K562 (cell line): ENCODE measurements around the gene CD55. TPM values are rescaled to one million over a fixed set of nuclear protein-coding genes. Genes with fewer than 3 reads are reported as not detected.

Experiments
- BCL6 ChIP-seq: fragments of 250-450 bp; sonication (Bioruptor Pico); IDR thresholded peaks from 2 replicates; pipeline ENCODE4 v1.4.0; 2020
- CHAMP1 ChIP-seq: fragments of 450-650 bp; IDR thresholded peaks from 2 replicates; pipeline ENCODE4 v1.6.1; 2016; ENCODE audit warnings: mild to moderate bottlenecking
- COPS2 ChIP-seq: fragments of 450-650 bp; conservative IDR thresholded peaks from 2 replicates; pipeline ENCODE4 v1.6.1; 2016; ENCODE audit warnings: mild to moderate bottlenecking, moderate library complexity
- E2F8 ChIP-seq: fragments of 450-650 bp; IDR thresholded peaks from 2 replicates; pipeline ENCODE4 v1.7.1; 2018; ENCODE audit warnings: mild to moderate bottlenecking, low read depth; ENCODE audit not compliant: partially characterized antibody
- HOXB6 ChIP-seq: fragments of 250-450 bp; sonication (Bioruptor Pico); IDR thresholded peaks from 2 replicates; pipeline ENCODE4 v1.5.1; 2022; ENCODE audit warnings: mild to moderate bottlenecking, borderline replicate concordance
- KLF13 ChIP-seq: fragments of 450-650 bp; IDR thresholded peaks from 2 replicates; pipeline ENCODE4 v1.6.1; 2016; ENCODE audit warnings: missing genetic modification characterization, low read depth, mild to moderate bottlenecking, missing compliant biosample characterization, moderate library complexity, borderline replicate concordance
- NR0B1 ChIP-seq: fragments of 450-650 bp; IDR thresholded peaks from one replicate; pipeline ENCODE4 v1.6.1; 2018; ENCODE audit warnings: mild to moderate bottlenecking, moderate library complexity; ENCODE audit not compliant: partially characterized antibody
- STAT6 ChIP-seq: sonication (generic); formaldehyde crosslinking; IDR thresholded peaks from 2 replicates; pipeline ENCODE4 v1.8.1; 2023; ENCODE audit warnings: mild to moderate bottlenecking, missing genetic modification reagents
- ZNF143 ChIP-seq: sonication (generic); formaldehyde crosslinking; IDR thresholded peaks from 2 replicates; pipeline ENCODE4 v1.9.0; 2022; ENCODE audit warnings: mild to moderate bottlenecking, missing genetic modification reagents
- ZNF561 ChIP-seq: fragments of 450-650 bp; formaldehyde crosslinking; conservative IDR thresholded peaks from 2 replicates; pipeline ENCODE4 v1.4.0; 2020; ENCODE audit warnings: mild to moderate bottlenecking, moderate library complexity
- ZNF655 ChIP-seq: fragments of 250-450 bp; sonication (Bioruptor Pico); IDR thresholded peaks from 2 replicates; pipeline ENCODE4 v1.5.0; 2021
- ZNF740 ChIP-seq, 3 experiments: fragments of 200-800 bp in 1 of 3; sonication (Bioruptor generic) in 1 of 3; sonication (generic) in 1 of 3; formaldehyde crosslinking in 1 of 3; IDR thresholded peaks; 2 replicates each; pipeline versions ENCODE4 v1.6.1 to v1.8.0; 2016 to 2022; ENCODE audit warnings: mild to moderate bottlenecking in 2 of 3, missing compliant biosample characterization in 2 of 3, missing genetic modification characterization in 2 of 3, missing genetic modification reagents in 1 of 3
- ZNF79 ChIP-seq: fragments of 250-450 bp; sonication (Bioruptor Pico); IDR thresholded peaks from 2 replicates; pipeline ENCODE4 v1.4.0; 2020; ENCODE audit warnings: low read depth, mild to moderate bottlenecking, moderate library complexity
- polyA plus RNA-seq, 8 experiments: library from polyadenylated mRNA; depleted of rRNA in 4 of 8; stranded (reverse) in 5 of 8; unstranded in 3 of 8; fragments of >200 nt; fragmentation: Nextera tagmentation in 2 of 8; fragmentation: Illumina TruSeq in 1 of 8; extraction: Ambion mirVana in 2 of 8; extraction: Trizol in 1 of 8; gene quantifications; 2 replicates each; pipeline versions ENCODE4 v1.2.1 to v1.2.3, GENCODE V29; 2011 to 2014; ENCODE audit warnings: inconsistent platforms in 1 of 8, missing spikeins in 1 of 8
- total RNA-seq, 7 experiments: library from RNA; depleted of rRNA in 6 of 7; stranded (reverse); fragments of >200 nt in 6 of 7; fragmentation: Illumina TruSeq in 2 of 7; extraction: Trizol in 2 of 7; gene quantifications; 2 replicates each; pipeline versions ENCODE4 v1.2.1 to v1.2.3, GENCODE V29; 2011 to 2021; ENCODE audit warnings: low replicate concordance in 1 of 7

Gene CD55
- total and polyA plus RNA-seq, 9 of the 15 experiments (the other 6 are each of a cell fraction or from before 2014, with no cell fraction given): 17.7 to 150 (median 97.0) TPM

GRCh38 chr1:207321079-207321789, at the start of gene CD55 (continued):
- TF ChIP-seq ZNF143: no peak
- no peak for TF ChIP-seq NR0B1
- TF ChIP-seq COPS2: no peak
- TF ChIP-seq KLF13 (tag): 0 out of 2 replicates have a peak, but pooled peaks have one; percentile 58
- no peak for TF ChIP-seq CHAMP1
- no peak for TF ChIP-seq BCL6 (CRISPR knock-in tag)
- no peak for TF ChIP-seq ZNF561 (CRISPR knock-in tag)
- TF ChIP-seq ZNF655 (CRISPR knock-in tag): no peak
- 0 out of 2 replicates have a peak, but pooled peaks have one; percentile 9 for TF ChIP-seq ZNF740 (CRISPR knock-in tag; IDR thresholded peaks at IDR 0.05)
- TF ChIP-seq ZNF740 (tag; IDR thresholded peaks at IDR 0.05): no peak; a peak in 1 of 4 replicates
- TF ChIP-seq ZNF79 (CRISPR knock-in tag): no peak
- no peak; the same call in 1 of the 2 replicates for TF ChIP-seq STAT6 (CRISPR knock-in tag)
- peak; percentile 57 for TF ChIP-seq E2F8
- TF ChIP-seq HOXB6 (CRISPR knock-in tag): no peak
